AML-193 (cell line): ENCODE measurements around the gene FILIP1L.
"Not testable (repeated sequence)": the region's sequence is repeated elsewhere in the genome, so short reads cannot be mapped to it uniquely, and the experiment has no call there.

Experiments used
- DNase-seq, 2 experiments: peaks; one replicate each; lab custom pipeline; 2025; lab: John Stamatoyannopoulos, UW

Gene FILIP1L

GRCh38 chr3:99841949-99842348 lies 272.4 kb downstream of the FILIP1L start:
- not testable (repeated sequence) for DNase-seq

GRCh38 chr3:99839613-99840012 lies 274.7 kb downstream of the FILIP1L start:
- no peak for DNase-seq

- no peak for DNase-seq
Measured at GRCh38 chr3:99838755-99839154, 275.5 kb downstream of the FILIP1L start.

GRCh38 chr3:99837715-99838114 lies 276.6 kb downstream of the FILIP1L start:
- DNase-seq = no peak

GRCh38 chr3:99836681-99837080 lies 277.6 kb downstream of the FILIP1L start:
- DNase-seq = no peak

GRCh38 chr3:99834211-99834957 lies 279.9 kb downstream of the FILIP1L start:
- DNase-seq = no peak

- DNase-seq = no peak
Measured at GRCh38 chr3:99833617-99834205, 280.6 kb downstream of the FILIP1L start.

- DNase-seq = no peak
Measured at GRCh38 chr3:99829844-99830243, 284.5 kb downstream of the FILIP1L start.

- DNase-seq = no peak
Measured at GRCh38 chr3:99825004-99825640, 289.2 kb downstream of the FILIP1L start.

- no peak for DNase-seq
Measured at GRCh38 chr3:99823723-99824711, 290.3 kb downstream of the FILIP1L start.

- no peak for DNase-seq
Measured at GRCh38 chr3:99818818-99819217, 295.5 kb downstream of the FILIP1L start.

- DNase-seq = peak; percentile 90 to 97
Measured at GRCh38 chr3:99817437-99818240, 296.7 kb downstream of the FILIP1L start, which contains the start of gene CMSS1. TSS of gene CMSS1 (plus strand) at chr3:99817862.

- DNase-seq = peak in 1 of 2 experiments; percentile 42
Measured at GRCh38 chr3:99817047-99817436, 297.3 kb downstream of the FILIP1L start.

GRCh38 chr3:99810403-99810802 lies 303.9 kb downstream of the FILIP1L start:
- no peak for DNase-seq

- no peak for DNase-seq
Measured at GRCh38 chr3:99809565-99809964, 304.7 kb downstream of the FILIP1L start.

- DNase-seq = peak; percentile 62 to 69
Measured at GRCh38 chr3:99808163-99808794, 306.0 kb downstream of the FILIP1L start.

- no peak for DNase-seq
Measured at GRCh38 chr3:99805160-99805559, 309.1 kb downstream of the FILIP1L start.

GRCh38 chr3:99803297-99803696 lies 311.0 kb downstream of the FILIP1L start:
- DNase-seq = no peak

GRCh38 chr3:99799422-99799821 lies 314.9 kb downstream of the FILIP1L start:
- DNase-seq = no peak

- no peak for DNase-seq
Measured at GRCh38 chr3:99795573-99795972, 318.7 kb downstream of the FILIP1L start.

GRCh38 chr3:99794485-99794884 lies 319.8 kb downstream of the FILIP1L start:
- DNase-seq = no peak
